ENCODE data around the gene BACH1. TPM values are rescaled to one million over a fixed set of nuclear protein-coding genes. Genes with fewer than 3 reads are reported as not detected.
A peak's percentile ranks its signal among the peaks of the same experiment; 100 is the strongest.
"Not testable (repeated sequence)": the region's sequence is repeated elsewhere in the genome, so short reads cannot be mapped to it uniquely, and the experiment has no call there.

BACH1 gene
- total RNA-seq, 2 experiments from 2014 or later, result 21.6 to 26.2 TPM

GRCh38 chr21:29267666-29268065, 31.1 kb upstream of the BACH1 start:
- CTCF ChIA-PET, result no interaction called here
- POLR2A ChIA-PET, result no interaction called here
- Mint-ChIP-seq H3K27me3 (peaks cover 5% of the 10 kb centered on the region), H3K4me1 (no peaks in the 10 kb centered on the region), H3K9me3 (no peaks in the 10 kb centered on the region), H3K4me3 (no peak overlapping the region), H3K36me3 (ENCODE audit: low read depth) (no peaks in the 10 kb centered on the region), H3K27ac (no peak overlapping the region)
- DNase-seq, result no peak

- DNase-seq, result no peak
- Mint-ChIP-seq H3K27me3 (peaks cover 5% of the 10 kb centered on the region), H3K36me3 (ENCODE audit: low read depth) (no peaks in the 10 kb centered on the region), H3K27ac (no peak overlapping the region), H3K4me1 (no peaks in the 10 kb centered on the region), H3K4me3 (no peak overlapping the region), H3K9me3 (no peaks in the 10 kb centered on the region)
- CTCF ChIA-PET, result no interaction called here
- POLR2A ChIA-PET, result no interaction called here
These were observed 26.8 kb upstream of the BACH1 start for GRCh38 chr21:29271927-29272333.

GRCh38 chr21:29277442-29277841, 21.3 kb upstream of the BACH1 start:
- DNase-seq, result no peak
- Mint-ChIP-seq H3K27me3 (peaks cover 7% of the 10 kb centered on the region), H3K9me3 (peaks cover 4% of the 10 kb centered on the region), H3K27ac (no peak overlapping the region), H3K36me3 (ENCODE audit: low read depth) (no peaks in the 10 kb centered on the region), H3K4me1 (no peaks in the 10 kb centered on the region), H3K4me3 (no peak overlapping the region)
- CTCF ChIA-PET, result no interaction called here
- POLR2A ChIA-PET, result no interaction called here

- Mint-ChIP-seq H3K9me3 (peaks cover 4% of the 10 kb centered on the region), H3K36me3 (ENCODE audit: low read depth) (no peaks in the 10 kb centered on the region), H3K27me3 (peaks cover 6% of the 10 kb centered on the region), H3K27ac (no peak overlapping the region), H3K4me1 (no peaks in the 10 kb centered on the region), H3K4me3 (no peak overlapping the region)
- CTCF ChIA-PET, result no interaction called here
- POLR2A ChIA-PET, result no interaction called here
- no peak for DNase-seq
These were observed 19.2 kb upstream of the BACH1 start for GRCh38 chr21:29279558-29279957.

- H3K36me3 Mint-ChIP-seq (ENCODE audit: low read depth); H3K4me3 Mint-ChIP-seq; CTCF ChIA-PET; DNase-seq; H3K27me3 Mint-ChIP-seq; H3K4me1 Mint-ChIP-seq; H3K27ac Mint-ChIP-seq; POLR2A ChIA-PET; H3K9me3 Mint-ChIP-seq: not testable (repeated sequence)
These were observed 16.9 kb upstream of the BACH1 start for GRCh38 chr21:29281801-29282200.

- ChIA-PET POLR2A (interaction anchor here (2.3 kb wide), 1 partner anchor 12 kb away, joined by 9 read pairs; the partner anchor contains the start of gene BACH1), CTCF (no interaction called here)
- DNase-seq, result no peak
- Mint-ChIP-seq H3K4me3 (no peak overlapping the region), H3K36me3 (ENCODE audit: low read depth) (no peaks in the 10 kb centered on the region), H3K27ac (no peak overlapping the region), H3K9me3 (no peaks in the 10 kb centered on the region), H3K27me3 (peaks cover 11% of the 10 kb centered on the region), H3K4me1 (peaks cover 5% of the 10 kb centered on the region)
These were observed 11.3 kb upstream of the BACH1 start for GRCh38 chr21:29287383-29287782.

GRCh38 chr21:29288239-29288638, 10.5 kb upstream of the BACH1 start:
- Mint-ChIP-seq H3K27me3 (peaks cover 10% of the 10 kb centered on the region), H3K27ac (no peak overlapping the region), H3K4me3 (no peak overlapping the region), H3K9me3 (no peaks in the 10 kb centered on the region), H3K36me3 (ENCODE audit: low read depth) (no peaks in the 10 kb centered on the region), H3K4me1 (peaks cover 5% of the 10 kb centered on the region)
- no peak for DNase-seq
- ChIA-PET POLR2A (no interaction called here), CTCF (no interaction called here)

GRCh38 chr21:29289317-29289716, 9.4 kb upstream of the BACH1 start:
- POLR2A ChIA-PET, result interaction anchor here (1.1 to 2.5 kb wide), 3 partner anchors 8 to 13 kb away, joined by 3 to 9 read pairs (median 4); no protein-coding TSS in a partner anchor
- CTCF ChIA-PET, result interaction anchor here (1.9 kb wide), 1 partner anchor 11 kb away, joined by 5 read pairs; no protein-coding TSS in a partner anchor
- Mint-ChIP-seq H3K9me3 (no peaks in the 10 kb centered on the region), H3K4me3 (no peak overlapping the region), H3K27me3 (peaks cover 10% of the 10 kb centered on the region), H3K36me3 (ENCODE audit: low read depth) (no peaks in the 10 kb centered on the region), H3K27ac (no peak overlapping the region), H3K4me1 (peaks cover 5% of the 10 kb centered on the region)
- DNase-seq, result no peak

GRCh38 chr21:29290240-29290639, 8.5 kb upstream of the BACH1 start:
- no peaks in the 10 kb centered on the region for H3K9me3 Mint-ChIP-seq
- no peak for DNase-seq
- POLR2A ChIA-PET, result interaction anchor here (1.1 to 2.5 kb wide), 4 partner anchors 8 to 14 kb away, joined by 3 to 9 read pairs (median 4); no protein-coding TSS in a partner anchor
- no peak overlapping the region for H3K4me3 Mint-ChIP-seq
- no peak overlapping the region for H3K27ac Mint-ChIP-seq
- CTCF ChIA-PET, result interaction anchor here (1.9 kb wide), 1 partner anchor 10 kb away, joined by 5 read pairs; no protein-coding TSS in a partner anchor
- peaks cover 7% of the 10 kb centered on the region for H3K27me3 Mint-ChIP-seq
- no peaks in the 10 kb centered on the region for H3K36me3 Mint-ChIP-seq (ENCODE audit: low read depth)
- H3K4me1 Mint-ChIP-seq, result peaks cover 8% of the 10 kb centered on the region

GRCh38 chr21:29293495-29293894, 5.2 kb upstream of the BACH1 start:
- H3K4me3 Mint-ChIP-seq, result no peak overlapping the region
- H3K36me3 Mint-ChIP-seq (ENCODE audit: low read depth), result no peaks in the 10 kb centered on the region
- H3K27me3 Mint-ChIP-seq, result peaks cover 16% of the 10 kb centered on the region
- no peak overlapping the region for H3K27ac Mint-ChIP-seq
- ChIA-PET CTCF (no interaction called here), POLR2A (no interaction called here)
- DNase-seq, result no peak
- H3K9me3 Mint-ChIP-seq, result no peaks in the 10 kb centered on the region
- H3K4me1 Mint-ChIP-seq, result peaks cover 12% of the 10 kb centered on the region

GRCh38 chr21:29295066-29295650, 3.6 kb upstream of the BACH1 start:
- Mint-ChIP-seq H3K9me3 (no peaks in the 10 kb centered on the region), H3K27me3 (peaks cover 16% of the 10 kb centered on the region), H3K27ac (no peak overlapping the region), H3K36me3 (ENCODE audit: low read depth) (peaks cover under 1% of the 10 kb centered on the region), H3K4me1 (peaks cover 20% of the 10 kb centered on the region), H3K4me3 (no peak overlapping the region)
- CTCF ChIA-PET, result no interaction called here
- POLR2A ChIA-PET, result no interaction called here
- no peak for DNase-seq

GRCh38 chr21:29296446-29296845, 2.3 kb upstream of the BACH1 start:
- no peak for DNase-seq
- CTCF ChIA-PET, result interaction anchor here (0.9 kb wide), 1 partner anchor 80 kb away, joined by 3 read pairs; no protein-coding TSS in a partner anchor
- POLR2A ChIA-PET, result no interaction called here
- Mint-ChIP-seq H3K9me3 (no peaks in the 10 kb centered on the region), H3K27ac (no peak overlapping the region), H3K4me1 (peaks cover 30% of the 10 kb centered on the region), H3K27me3 (peaks cover 12% of the 10 kb centered on the region), H3K36me3 (ENCODE audit: low read depth) (peaks cover 2% of the 10 kb centered on the region), H3K4me3 (no peak overlapping the region)

GRCh38 chr21:29297483-29298347, 1.0 kb upstream of the BACH1 start:
- H3K27me3 Mint-ChIP-seq, result peaks cover 12% of the 10 kb centered on the region
- peak overlapping the region; percentile 56 for H3K4me3 Mint-ChIP-seq
- H3K4me1 Mint-ChIP-seq, result peaks cover 41% of the 10 kb centered on the region
- ChIA-PET CTCF (interaction anchor here (4.7 kb wide), 1 partner anchor 210 kb away, joined by 15 read pairs; no protein-coding TSS in a partner anchor), POLR2A (interaction anchor here (1.0 to 4.1 kb wide), 7 partner anchors 8 to 305 kb away, joined by 3 to 69 read pairs (median 5); partner anchors contain the start of genes CCT8 and LTN1)
- peaks cover 2% of the 10 kb centered on the region for H3K36me3 Mint-ChIP-seq (ENCODE audit: low read depth)
- no peaks in the 10 kb centered on the region for H3K9me3 Mint-ChIP-seq
- H3K27ac Mint-ChIP-seq, result no peak overlapping the region
- no peak for DNase-seq

Data from activated CD4-positive, alpha-beta memory T cell treated with anti-CD3 and anti-CD28 coated beads, Interleukin-2, amount 10 ng/mL, durations not matched to agents 7 days and 5 days (primary cell).